ENCODE data around the gene NOP58. TPM values are rescaled to one million over a fixed set of nuclear protein-coding genes. Genes with fewer than 3 reads are reported as not detected.
"Not testable (repeated sequence)": the region's sequence is repeated elsewhere in the genome, so short reads cannot be mapped to it uniquely, and the experiment has no call there.

The NOP58 gene
- total RNA-seq, 1 donor from 2014 or later: 135 TPM

GRCh38 chr2:202299712-202300111 lies 34.1 kb downstream of the NOP58 start:
- intact Hi-C loops (cut with micrococcal nuclease): no loop called here

- intact Hi-C loops (cut with micrococcal nuclease): no loop called here
Observed at GRCh38 chr2:202306034-202306433, 40.5 kb downstream of the NOP58 start.

GRCh38 chr2:202307690-202308089 lies 42.1 kb downstream of the NOP58 start:
- intact Hi-C loops (cut with micrococcal nuclease): no loop called here

- intact Hi-C loops (cut with micrococcal nuclease): no loop called here
Observed at GRCh38 chr2:202311823-202312388, 46.3 kb downstream of the NOP58 start.

- intact Hi-C loops (cut with micrococcal nuclease): no loop called here
Observed at GRCh38 chr2:202314116-202314515, 48.6 kb downstream of the NOP58 start.

GRCh38 chr2:202317080-202317857 lies 51.7 kb downstream of the NOP58 start:
- intact Hi-C loops (cut with micrococcal nuclease): no loop called here

GRCh38 chr2:202320362-202320761 lies 54.8 kb downstream of the NOP58 start:
- intact Hi-C loops (cut with micrococcal nuclease): not testable (repeated sequence)

- intact Hi-C loops (cut with micrococcal nuclease): no loop called here
Observed at GRCh38 chr2:202322435-202322834, 56.9 kb downstream of the NOP58 start.

- intact Hi-C loops (cut with micrococcal nuclease): no loop called here
Observed at GRCh38 chr2:202327858-202328257, 62.3 kb downstream of the NOP58 start.

GRCh38 chr2:202335791-202336467 lies 70.4 kb downstream of the NOP58 start:
- intact Hi-C loops (cut with micrococcal nuclease): no loop called here

GRCh38 chr2:202337151-202337550 lies 71.6 kb downstream of the NOP58 start:
- intact Hi-C loops (cut with micrococcal nuclease): no loop called here

GRCh38 chr2:202337706-202338346 lies 72.3 kb downstream of the NOP58 start:
- intact Hi-C loops (cut with micrococcal nuclease): no loop called here

- intact Hi-C loops (cut with micrococcal nuclease): no loop called here
Observed at GRCh38 chr2:202339071-202339870, 73.7 kb downstream of the NOP58 start.

GRCh38 chr2:202344178-202344577 lies 78.6 kb downstream of the NOP58 start:
- intact Hi-C loops (cut with micrococcal nuclease): no loop called here

GRCh38 chr2:202346180-202346579 lies 80.6 kb downstream of the NOP58 start:
- intact Hi-C loops (cut with micrococcal nuclease): no loop called here

Other genes with a start within 250 kb of the NOP58 start
- 0.23 TPM in 2 replicates for gene FZD7, start 231.9 kb upstream of the NOP58 start, total RNA-seq
- not detected in 2 replicates for gene KIAA2012, start 192.5 kb upstream of the NOP58 start, total RNA-seq
- gene SUMO1, start 27.2 kb upstream of the NOP58 start, total RNA-seq: 99.3 and 100 TPM in 2 replicates
- 5.9 and 6.5 TPM in 2 replicates for gene BMPR2, start 110.6 kb downstream of the NOP58 start, total RNA-seq

Data from T-helper 2 cell treated with Interferon-gamma antibody and Interleukin-4, amounts not matched to agents 100 ng/mL and 5 ng/mL, for 36 hours (primary cell).